Hair follicular keratinocyte (primary cell): ENCODE measurements around the gene BSX. TPM values are rescaled to one million over a fixed set of nuclear protein-coding genes. Genes with fewer than 3 reads are reported as not detected.

Experiments used
- total RNA-seq: library from RNA; depleted of rRNA; stranded (reverse); fragments of >200 nt; gene quantifications from 2 replicates; pipeline ENCODE4 v1.2.3, GENCODE V29; 2015

BSX gene
- total RNA-seq, result not detected in 2 replicates

GRCh38 chr11:122981388-122982264 is at the start of gene BSX:
Gene BSX (minus strand): TSS chr11:122981834. CDS start chr11:122981671, 163 bp downstream.

Other genes with a start within 250 kb of the BSX start
- gene CRTAM, start 143.3 kb downstream of the BSX start, total RNA-seq, result not detected in 2 replicates
- 1.5 and 2.0 TPM in 2 replicates for gene JHY, start 99.1 kb downstream of the BSX start, total RNA-seq
- gene HSPA8, start 80.3 kb upstream of the BSX start, total RNA-seq, result 955 and 1,764 TPM in 2 replicates
- 67.5 and 69.9 TPM in 2 replicates for gene CLMP, start 213.4 kb upstream of the BSX start, total RNA-seq